GM19463 (cell line): ENCODE results near the gene HECTD4.
"Not testable (repeated sequence)": the region's sequence is repeated elsewhere in the genome, so short reads cannot be mapped to it uniquely, and the experiment has no call there.

Experiments used
- ATAC-seq: cut with Tn5 transposase; IDR thresholded peaks from one replicate; pipeline ENCODE4 v1.9.1; 2021; ENCODE audit warnings: mild to moderate bottlenecking, moderate library complexity; ENCODE audit not compliant: unreplicated experiment

The HECTD4 gene

DNA sequence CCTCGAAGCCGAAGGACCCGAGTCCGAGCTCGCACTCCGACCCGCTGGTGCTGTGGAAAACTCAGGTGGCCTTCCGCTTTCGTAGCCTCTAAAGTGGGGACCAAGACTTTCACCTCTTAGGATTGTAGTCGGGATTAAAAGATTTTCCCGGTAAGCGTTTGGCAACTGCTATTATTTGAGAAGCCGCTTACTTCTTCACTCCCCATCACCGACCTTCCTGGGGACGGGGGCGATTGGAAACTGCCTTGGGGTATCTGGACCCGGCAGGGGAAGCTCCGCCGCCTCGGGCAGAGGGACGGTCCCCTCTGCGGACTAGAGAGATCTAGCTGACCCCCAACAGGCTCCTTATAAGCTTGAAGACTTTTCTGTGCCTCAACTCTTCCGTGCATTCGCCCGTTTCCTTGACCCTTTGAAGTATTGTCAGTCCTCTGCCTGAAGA, 256.2 kb downstream of the HECTD4 start:
- ATAC-seq: no peak

DNA sequence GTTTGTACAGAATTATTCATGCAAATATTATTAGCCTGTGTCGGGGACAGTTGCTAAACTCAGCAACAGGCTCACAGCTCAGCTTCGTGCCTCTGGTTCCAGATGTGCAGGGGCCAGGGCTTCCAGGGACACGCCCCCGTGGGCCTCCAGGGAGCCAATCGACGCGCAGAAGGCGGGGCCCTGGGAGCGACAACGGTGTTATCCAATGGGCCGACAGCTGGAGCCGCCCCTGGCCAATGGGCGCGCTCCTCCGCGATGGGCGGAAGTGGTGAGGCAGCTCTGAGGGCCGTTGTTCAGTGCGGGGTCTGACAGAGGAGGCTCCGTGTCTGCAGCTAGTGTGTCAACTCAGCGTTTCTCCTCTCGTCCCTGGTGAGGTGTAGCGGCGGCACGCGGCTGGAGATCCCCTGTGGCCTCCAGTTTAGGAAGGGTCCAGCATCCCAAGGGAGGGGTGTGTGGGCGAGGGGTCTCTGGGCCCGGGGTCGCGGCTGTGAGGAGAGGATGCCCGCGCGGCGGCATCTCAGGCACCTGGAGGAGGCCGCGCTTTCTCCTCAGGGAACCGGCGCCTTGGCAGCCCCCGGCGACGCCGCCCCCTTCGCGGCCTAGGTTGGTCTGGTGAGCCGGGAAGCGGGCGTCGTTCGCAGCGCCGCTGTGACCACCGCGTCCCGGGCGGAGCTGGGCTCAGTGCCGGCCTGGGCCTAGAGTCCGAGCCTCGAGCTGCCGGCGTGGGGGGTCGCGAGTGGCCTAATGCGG, 256.8 kb downstream of the HECTD4 start, which contains the start of gene TRAFD1:
Gene TRAFD1 (plus strand): TSS at position 311 of the 750 bp plus-strand sequence. CDS start 4,963 bp downstream, outside the sequence.
- ATAC-seq: peak; percentile 98

DNA sequence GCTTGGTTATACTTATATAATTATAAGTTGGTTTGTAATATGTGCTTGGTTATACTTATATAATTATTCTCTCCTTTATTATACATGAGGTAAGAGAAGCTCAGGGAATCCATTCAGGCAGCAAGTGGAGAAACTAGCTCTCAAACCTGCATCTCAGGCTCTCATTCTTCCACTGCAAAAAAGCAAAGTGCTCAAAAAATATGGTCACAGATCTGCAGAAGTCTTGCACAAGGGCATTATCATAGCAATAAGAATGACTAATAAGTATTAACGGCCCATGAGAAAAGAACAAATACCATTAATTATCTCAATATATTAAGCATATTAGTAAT, 257.3 kb downstream of the HECTD4 start:
- ATAC-seq: no peak

DNA sequence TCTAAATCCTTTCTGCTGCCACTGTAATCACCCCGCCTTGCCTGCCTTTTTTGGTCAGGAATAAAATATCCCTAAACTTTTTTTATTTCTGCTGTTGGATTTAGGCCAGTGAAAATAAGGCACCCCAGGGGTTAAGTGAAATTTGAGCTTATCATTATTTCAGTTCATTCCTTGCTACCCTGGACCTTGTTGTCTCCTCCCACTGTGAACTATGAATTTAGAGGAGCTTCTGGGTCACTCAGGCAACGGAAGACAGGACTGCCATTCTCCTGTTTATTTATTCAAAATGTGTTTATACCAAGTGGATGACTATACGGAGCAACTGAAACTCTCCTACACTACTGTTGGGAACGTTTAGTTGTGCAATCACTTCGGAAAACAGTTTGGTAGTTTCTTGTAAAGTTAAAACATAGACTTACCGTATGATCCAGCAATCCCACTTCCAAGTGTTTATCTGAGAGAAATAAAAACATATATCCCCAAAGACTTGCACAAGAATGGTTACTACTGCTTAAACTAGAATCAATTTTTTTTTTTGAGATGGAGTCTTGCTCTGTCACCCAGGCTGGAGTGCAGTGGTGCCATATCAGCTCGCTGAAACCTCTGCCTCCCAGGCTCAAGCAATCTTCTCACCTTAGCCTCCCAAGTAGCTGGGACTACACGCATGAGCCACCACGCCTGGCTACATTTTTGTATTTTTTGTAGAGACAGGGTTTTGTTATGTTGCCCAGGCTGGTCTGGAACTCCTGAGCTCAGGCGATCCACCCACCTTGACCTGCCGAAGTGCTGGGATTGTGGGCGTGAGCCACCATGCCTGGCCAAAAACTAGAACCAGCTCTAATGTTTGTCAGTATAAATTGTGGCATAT, 259.2 kb downstream of the HECTD4 start:
- ATAC-seq: no peak

DNA sequence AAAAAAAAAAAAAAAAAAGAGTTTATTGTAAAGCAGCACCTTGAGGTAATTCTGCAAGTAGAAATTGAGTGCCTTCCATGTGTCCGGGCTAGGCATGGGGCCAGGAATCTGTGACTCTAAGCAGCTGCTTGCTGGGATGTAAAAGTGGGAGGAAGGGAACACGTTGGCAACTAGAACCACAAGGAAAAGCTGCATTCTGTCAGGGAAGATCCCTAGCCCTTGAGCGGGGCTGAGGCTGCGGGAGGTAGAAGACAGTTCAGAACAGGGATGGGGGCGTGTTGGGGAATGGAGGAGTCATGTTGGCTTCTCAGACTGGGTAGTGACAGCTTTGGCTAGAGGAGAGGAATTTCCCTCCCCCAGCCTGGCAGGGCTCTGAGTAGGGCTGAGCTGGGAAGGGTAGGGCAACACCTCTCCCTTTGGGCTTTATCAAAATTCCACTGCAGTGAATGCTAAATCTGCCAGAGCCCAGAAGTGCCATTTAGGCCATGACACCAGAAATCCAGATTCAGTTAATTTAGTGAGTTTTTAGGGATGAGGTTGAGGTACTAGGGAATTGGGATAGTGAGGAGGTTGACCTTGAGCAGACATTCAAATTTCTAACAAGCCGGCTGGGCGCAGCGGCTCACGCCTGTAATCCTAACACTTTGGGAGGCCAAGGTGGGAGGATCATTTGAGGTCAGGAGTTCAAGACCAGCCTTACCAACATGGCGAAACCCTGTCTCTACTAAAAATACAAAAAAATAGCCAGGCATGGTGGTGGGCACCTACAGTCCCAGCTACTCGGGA, 260.3 kb downstream of the HECTD4 start:
- ATAC-seq: no peak

DNA sequence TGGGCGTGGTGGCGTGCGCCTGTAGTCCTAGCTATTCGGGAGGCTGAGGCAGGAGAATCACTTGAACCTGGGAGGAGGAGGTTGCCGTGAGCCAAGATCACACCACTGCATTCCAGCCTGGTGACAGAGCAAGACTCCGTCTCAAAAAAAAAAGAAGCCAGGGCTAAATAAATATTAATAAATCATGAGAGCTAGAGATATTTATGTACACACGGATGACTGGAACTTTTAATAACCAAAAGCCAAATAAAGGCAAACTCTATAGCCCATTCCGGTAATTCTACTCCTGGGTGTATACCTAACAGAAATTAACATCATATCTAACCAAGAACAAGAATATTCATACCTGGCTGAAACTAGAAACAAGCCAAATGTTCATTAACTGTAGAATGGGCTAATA, 264.5 kb downstream of the HECTD4 start:
- no peak for ATAC-seq

DNA sequence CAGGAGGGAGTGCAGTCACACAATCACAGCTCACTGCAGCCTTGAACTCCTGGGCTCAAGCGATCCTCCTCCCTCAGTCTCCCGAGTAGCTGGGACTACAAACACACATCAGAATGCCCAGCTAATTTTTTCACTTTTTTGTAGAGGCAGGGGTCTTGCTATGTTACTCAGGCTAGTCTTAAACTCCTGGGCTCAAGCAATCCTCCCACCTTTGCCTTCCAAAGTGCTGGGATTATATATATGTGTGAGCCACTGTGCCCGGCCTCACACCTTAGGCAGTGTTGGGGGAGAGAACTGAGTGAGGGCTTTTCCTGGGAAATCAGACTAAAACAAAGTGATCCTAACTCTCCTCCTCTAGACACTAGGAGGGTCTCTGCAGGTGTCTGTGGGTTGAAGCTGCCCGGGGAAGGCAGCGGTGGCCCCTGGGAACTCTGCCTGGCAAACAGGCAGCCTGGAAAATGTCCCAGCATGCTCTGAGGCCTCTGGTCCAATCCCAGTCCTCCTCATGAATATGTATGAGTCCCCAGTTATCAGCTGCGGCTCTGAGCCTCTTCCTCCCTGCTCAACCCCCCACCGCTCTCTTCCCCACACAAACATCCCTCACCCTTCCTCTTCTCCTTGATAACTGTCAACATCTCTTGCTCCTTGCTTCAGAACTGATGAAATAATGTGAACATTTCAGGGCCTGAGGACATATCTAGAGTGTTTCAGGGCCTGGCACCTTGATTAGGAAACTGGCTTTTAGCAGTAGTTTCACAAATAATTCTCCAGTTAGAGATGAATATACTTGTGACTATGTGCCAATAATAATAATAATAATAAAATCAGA, 265.8 kb downstream of the HECTD4 start:
- no peak for ATAC-seq

DNA sequence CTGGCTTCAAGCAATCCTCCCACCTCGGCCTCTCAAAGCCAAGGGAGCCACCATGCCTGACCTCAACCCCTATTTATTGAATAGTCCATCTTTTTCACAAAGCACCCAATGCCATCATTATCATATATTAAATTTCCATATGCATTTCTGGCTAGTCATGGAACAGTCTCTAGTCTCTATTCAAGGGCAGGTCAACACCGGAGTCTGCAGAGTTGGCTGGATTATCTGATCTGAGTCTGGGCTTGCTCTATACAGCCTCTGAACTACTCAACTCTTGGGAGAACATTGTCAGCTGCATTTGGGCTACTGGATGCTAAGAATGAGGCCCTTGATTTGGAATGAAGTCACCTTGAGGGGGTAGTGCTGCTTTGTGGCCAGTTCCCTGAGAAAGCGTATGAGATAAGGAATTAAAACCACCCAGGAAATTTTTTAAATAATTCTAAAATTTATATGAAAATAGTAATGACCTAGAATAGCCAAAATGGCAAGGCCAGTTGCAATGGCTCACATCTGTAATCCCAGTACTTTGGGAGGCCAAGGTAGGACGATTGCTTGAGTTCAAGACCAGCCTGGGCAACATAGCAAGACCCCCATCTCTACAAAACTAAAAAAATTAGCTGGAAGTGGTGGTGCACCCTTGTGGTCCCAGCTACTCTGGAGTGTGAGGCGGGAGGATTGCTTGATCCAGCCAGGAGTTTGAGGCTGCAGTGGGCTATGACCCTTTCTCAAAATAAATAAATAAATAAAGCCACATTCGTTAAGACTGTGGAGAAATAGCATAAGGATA, 266.8 kb downstream of the HECTD4 start:
- no peak for ATAC-seq

DNA sequence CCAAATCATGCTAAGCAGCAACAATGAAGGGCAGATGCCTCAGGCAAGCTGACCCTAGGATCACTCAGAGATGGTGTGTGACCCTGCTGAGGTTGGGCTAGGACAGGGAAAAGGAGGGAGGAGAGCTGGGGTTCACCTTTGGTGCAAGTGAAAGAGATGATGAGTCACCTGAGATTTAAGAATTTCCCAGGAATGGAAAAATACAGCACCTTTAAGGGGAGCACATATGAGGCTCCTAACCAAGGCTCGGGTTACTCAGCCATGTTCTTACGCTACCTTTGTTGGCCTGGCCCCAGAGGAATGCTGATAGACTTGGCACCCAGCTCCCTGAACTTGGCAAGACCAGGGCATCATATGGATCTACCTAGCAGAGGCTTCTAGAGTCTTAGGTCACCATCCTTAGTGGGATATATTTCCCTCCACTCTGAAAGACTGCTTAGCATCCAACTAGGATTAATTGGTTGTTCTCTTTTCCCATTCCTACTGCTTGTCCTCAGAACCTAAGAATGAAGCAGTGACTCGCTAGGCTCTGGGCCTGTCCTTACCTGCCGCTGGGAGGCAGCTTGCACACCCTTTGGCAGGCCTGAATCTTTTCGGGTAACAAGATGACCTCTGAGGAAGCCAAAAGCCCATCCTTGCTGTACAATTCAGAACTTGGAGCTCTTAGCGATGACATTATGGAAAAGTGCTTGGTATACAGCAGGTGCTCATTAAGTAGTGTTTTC, 269.7 kb downstream of the HECTD4 start:
- no peak for ATAC-seq

DNA sequence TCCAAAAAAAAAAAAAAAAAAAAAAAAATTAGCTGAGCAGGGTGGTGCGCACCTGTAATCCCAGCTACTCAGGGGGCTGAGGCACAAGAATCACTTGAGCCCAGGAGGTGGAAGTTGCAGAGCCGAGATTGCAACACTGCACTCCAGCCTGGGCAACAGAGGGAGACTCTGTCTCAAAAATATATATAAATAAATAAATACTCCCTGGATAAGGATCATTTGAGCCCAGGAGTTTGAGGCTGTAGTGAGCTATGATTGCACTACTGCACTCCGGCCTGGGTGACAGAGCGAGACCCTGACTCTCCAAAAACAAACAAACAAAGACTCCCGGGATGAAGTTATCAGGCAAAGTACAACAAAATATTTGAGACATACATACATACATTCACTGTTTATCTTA, 270.3 kb downstream of the HECTD4 start:
- ATAC-seq: no peak

DNA sequence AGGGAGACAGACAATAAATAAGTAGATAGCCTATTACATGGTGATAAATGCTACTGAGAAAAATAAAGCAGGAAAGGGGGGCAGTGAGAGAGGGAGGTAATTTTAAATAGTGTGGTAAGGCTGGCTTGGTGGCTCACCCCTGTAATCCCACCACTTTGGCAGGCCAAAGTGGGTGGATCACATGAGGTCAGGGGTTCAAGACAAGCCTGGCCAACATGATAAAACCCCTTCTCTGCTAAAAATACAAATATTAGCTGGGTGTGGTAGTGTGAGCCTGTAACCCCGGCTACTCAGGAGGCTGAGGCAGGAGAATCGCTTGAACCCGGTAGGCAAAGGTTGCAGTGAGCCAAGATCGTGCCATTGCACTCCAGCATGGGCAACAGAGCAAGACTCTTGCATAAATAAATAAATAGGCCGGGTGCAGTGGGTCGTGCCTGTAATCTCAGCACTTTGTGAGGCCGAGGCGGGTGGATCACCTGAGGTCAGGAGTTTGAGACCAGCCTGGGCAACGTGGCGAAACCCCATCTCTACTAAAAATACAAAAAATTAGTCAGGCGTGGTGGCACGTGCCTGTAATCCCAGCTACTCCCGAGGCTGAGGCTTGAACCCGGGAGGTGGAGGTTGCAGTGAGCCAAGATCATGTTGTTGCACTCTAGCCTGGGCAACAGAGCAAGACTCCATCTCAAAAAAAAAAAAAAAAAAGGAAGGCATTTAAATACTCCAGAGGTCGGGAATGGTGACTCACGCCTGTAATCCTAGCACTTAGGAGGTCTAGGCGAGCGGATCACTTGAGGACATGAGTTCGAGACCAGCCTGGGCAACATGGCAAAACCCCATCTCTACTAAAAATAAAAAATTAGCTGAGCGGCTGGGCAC, 271.2 kb downstream of the HECTD4 start:
- ATAC-seq: not testable (repeated sequence)
